ENCODE measurements around the gene RAD54L. TPM values are rescaled to one million over a fixed set of nuclear protein-coding genes. Genes with fewer than 3 reads are reported as not detected.
"Not testable (repeated sequence)": the region's sequence is repeated elsewhere in the genome, so short reads cannot be mapped to it uniquely, and the experiment has no call there.

RAD54L gene
- total RNA-seq, 1 experiment from 2014 or later = 29.4 TPM

DNA sequence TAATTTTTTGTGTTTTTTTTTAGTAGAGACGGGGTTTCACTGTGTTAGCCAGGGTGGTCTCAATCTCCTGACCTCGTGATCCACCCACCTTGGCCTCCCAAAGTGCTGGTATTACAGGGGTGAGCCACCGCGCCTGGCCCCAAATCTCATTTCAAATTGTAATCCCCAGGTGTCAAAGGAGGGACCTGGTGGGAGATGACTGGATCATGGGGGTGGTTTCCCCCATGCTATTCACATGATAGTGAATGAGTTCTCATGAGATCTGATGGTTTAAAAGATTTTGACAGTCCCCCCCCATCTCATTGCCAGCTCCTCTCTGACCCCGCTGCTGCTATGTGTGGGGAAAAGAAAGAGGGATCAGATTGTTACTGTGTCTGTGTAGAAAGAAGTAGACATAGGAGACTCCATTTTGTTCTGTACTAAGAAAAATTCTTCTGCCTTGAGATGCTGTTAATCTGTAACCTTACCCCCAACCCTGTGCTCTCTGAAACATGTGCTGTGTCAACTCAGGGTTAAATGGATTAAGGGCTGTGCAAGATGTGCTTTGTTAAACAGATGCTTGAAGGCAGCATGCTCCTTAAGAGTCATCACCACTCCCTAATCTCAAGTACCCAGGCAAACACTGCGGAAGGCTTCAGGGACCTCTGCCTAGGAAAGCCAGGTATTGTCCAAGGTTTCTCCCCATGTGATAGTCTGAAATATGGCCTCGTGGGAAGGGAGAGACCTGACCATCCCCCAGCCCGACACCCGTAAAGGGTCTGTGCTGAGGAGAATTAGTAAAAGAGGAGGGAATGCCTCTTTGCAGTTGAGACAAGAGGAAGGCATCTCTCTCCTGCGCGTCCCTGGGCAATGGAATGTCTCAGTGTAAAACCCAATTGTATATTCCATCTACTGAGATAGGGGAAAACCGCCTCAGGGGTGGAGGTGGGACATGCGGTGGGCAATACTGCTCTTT is 72.7 kb downstream of the RAD54L start:
- intact Hi-C loops (cut with micrococcal nuclease); POLR2A ChIA-PET (ENCODE audit: unreplicated experiment); H3K4me2 ChIP-seq (ENCODE audit: low read length); H3F3A ChIP-seq (ENCODE audit: low read length, unreplicated experiment); H3K27ac ChIP-seq (ENCODE audit: low read length); H3K9ac ChIP-seq (ENCODE audit: low read length); H2AFZ ChIP-seq (ENCODE audit: low read length); H3K79me2 ChIP-seq (ENCODE audit: low read length); H3K9me3 ChIP-seq (ENCODE audit: low read length); H3K27me3 ChIP-seq (ENCODE audit: low read length); H3K4me3 ChIP-seq (ENCODE audit: low read length); H3K9me2 ChIP-seq (replicated peaks; ENCODE audit: low read length); H4K20me1 ChIP-seq (ENCODE audit: low read length); DNase-seq; BruUV-seq (replicated peaks); CTCF ChIA-PET; H3K4me1 ChIP-seq (ENCODE audit: insufficient read depth, low read length); ATAC-seq: not testable (repeated sequence)
- peaks cover 12% of the 10 kb centered on the region for H3K36me3 ChIP-seq (ENCODE audit: low read depth, low read length)

DNA sequence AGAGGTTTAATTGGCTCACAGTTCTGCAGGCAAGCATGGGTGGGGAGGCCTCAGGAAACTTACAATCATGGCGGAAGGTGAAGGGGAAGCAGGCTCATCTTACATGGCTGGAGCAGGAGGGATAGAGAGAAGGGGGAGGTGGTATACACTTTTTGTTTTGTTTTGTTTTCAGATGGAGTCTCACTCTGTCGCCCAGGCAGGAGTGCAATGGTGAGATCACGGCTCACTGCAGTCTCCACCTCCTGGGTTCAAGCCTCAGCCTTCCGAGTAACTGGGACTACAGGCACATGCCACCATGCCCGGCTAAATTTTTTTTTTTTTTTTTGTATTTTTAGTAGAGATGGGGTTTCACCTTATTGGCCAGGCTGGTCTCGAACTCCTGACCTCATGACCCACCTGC is 74.6 kb downstream of the RAD54L start:
- H2AFZ ChIP-seq (ENCODE audit: low read length); H3K9me2 ChIP-seq (replicated peaks; ENCODE audit: low read length); ATAC-seq; DNase-seq; POLR2A ChIA-PET (ENCODE audit: unreplicated experiment); BruUV-seq (replicated peaks); H3K27ac ChIP-seq (ENCODE audit: low read length); H3K36me3 ChIP-seq (ENCODE audit: low read depth, low read length); H3K9me3 ChIP-seq (ENCODE audit: low read length); CTCF ChIA-PET; H3K79me2 ChIP-seq (ENCODE audit: low read length); H3K9ac ChIP-seq (ENCODE audit: low read length); H3K4me1 ChIP-seq (ENCODE audit: insufficient read depth, low read length); H4K20me1 ChIP-seq (ENCODE audit: low read length); intact Hi-C loops (cut with micrococcal nuclease); H3K27me3 ChIP-seq (ENCODE audit: low read length); H3K4me2 ChIP-seq (ENCODE audit: low read length); H3K4me3 ChIP-seq (ENCODE audit: low read length); H3F3A ChIP-seq (ENCODE audit: low read length, unreplicated experiment): not testable (repeated sequence)

DNA sequence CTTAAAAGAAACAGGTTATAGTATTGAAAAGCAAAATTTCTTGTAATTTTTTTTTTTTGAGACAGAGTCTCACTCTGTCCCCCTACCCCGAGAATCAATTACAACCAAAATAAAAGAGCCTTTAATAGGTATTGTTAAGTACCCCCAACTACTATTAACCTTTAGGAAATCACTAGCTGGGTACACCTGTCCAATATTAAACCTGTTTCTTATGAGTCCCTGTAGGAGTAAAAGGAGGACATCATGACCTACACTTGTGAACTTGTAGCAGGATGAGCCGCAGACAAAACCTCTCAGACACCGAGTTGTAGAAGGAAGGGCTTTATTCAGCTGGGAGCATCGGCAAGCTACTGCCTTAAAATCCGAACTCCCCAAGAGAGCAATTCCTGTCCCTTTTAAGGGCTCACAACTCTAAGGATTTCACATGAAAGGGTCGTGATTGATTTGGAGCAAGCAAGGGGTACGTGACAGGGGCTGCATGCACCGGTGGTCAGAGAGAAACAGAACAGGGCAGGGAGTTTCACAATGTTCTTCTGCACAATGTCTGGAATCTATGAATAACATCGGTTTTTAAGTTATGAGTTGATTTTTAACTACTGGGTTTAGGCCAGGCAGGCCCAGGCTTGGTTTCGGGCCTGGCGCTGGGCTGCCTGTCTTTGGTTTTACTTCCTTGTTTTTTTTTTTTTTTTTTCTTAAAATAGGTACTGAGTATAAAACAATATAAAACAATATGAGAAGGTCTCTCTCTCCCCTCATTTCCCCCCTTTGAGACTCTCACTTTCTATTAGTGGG is 77.9 kb downstream of the RAD54L start:
- H2AFZ ChIP-seq (ENCODE audit: low read length); H3K4me2 ChIP-seq (ENCODE audit: low read length); POLR2A ChIA-PET (ENCODE audit: unreplicated experiment); intact Hi-C loops (cut with micrococcal nuclease); H3K79me2 ChIP-seq (ENCODE audit: low read length); ATAC-seq; CTCF ChIA-PET; BruUV-seq (replicated peaks); H3K4me1 ChIP-seq (ENCODE audit: insufficient read depth, low read length); H3K4me3 ChIP-seq (ENCODE audit: low read length); H3K9me2 ChIP-seq (replicated peaks; ENCODE audit: low read length); H4K20me1 ChIP-seq (ENCODE audit: low read length); H3K27ac ChIP-seq (ENCODE audit: low read length); H3K9me3 ChIP-seq (ENCODE audit: low read length); H3K27me3 ChIP-seq (ENCODE audit: low read length); H3K9ac ChIP-seq (ENCODE audit: low read length); DNase-seq; H3K36me3 ChIP-seq (ENCODE audit: low read depth, low read length); H3F3A ChIP-seq (ENCODE audit: low read length, unreplicated experiment): not testable (repeated sequence)

Other genes starting within 250 kb of the RAD54L start
- gene PIK3R3, start 115.1 kb upstream of the RAD54L start, total RNA-seq (2014; rRNA removed) = 17.7 and 18.5 TPM in 2 replicates
- gene TSPAN1, start 72.7 kb upstream of the RAD54L start, total RNA-seq (2014; rRNA removed) = 33.3 and 33.7 TPM in 2 replicates
- gene P3R3URF, start 71.3 kb upstream of the RAD54L start, total RNA-seq (2014; rRNA removed) = not detected in 2 replicates
- gene POMGNT1, start 49.3 kb upstream of the RAD54L start, total RNA-seq (2014; rRNA removed) = 84.8 and 92.5 TPM in 2 replicates
- 0.29 TPM in 1 of 2 replicates, not detected in the other for gene LURAP1, start 44.4 kb upstream of the RAD54L start, total RNA-seq (2014; rRNA removed)
- 52.7 TPM in 2 replicates for gene LRRC41, start 55.9 kb downstream of the RAD54L start, total RNA-seq (2014; rRNA removed)
- 642 and 885 TPM in 2 replicates for gene UQCRH, start 55.9 kb downstream of the RAD54L start, total RNA-seq (2014; rRNA removed)
- 14.2 and 16.8 TPM in 2 replicates for gene NSUN4, start 93.0 kb downstream of the RAD54L start, total RNA-seq (2014; rRNA removed)
- gene FAAH, start 146.6 kb downstream of the RAD54L start, total RNA-seq (2014; rRNA removed) = 2.0 and 5.0 TPM in 2 replicates
- 1.7 and 2.4 TPM in 2 replicates for gene DMBX1, start 242.1 kb downstream of the RAD54L start, total RNA-seq (2014; rRNA removed)

All from PC-3 (cell line).